Right ventricle myocardium inferior (tissue), 1 donor: Measurements from ENCODE around the gene USF1. TPM values are rescaled to one million over a fixed set of nuclear protein-coding genes. Genes with fewer than 3 reads are reported as not detected.
"Not testable (repeated sequence)": the region's sequence is repeated elsewhere in the genome, so short reads cannot be mapped to it uniquely, and the experiment has no call there.

ENCODE experiments used
- ATAC-seq: fragments of 200-7000 bp; cut with Tn5 transposase; one replicate; pipeline ENCODE4 v1.9.1; 2020; ENCODE audit warnings: mild to moderate bottlenecking, moderate library complexity
- DNase-seq: peaks from one replicate; pipeline ENCODE4 v3.0.0; 2021; ENCODE audit errors: missing footprints
- intact Hi-C: fragments of 100-400 bp; cut with DNase I; formaldehyde crosslinking; loops from one replicate; pipeline ENCODE4 v1.11.0; 2022
- total RNA-seq: library from RNA; stranded (reverse); fragmentation: NEBNext Ultra II Directional; extraction: Animal tissue kit (Norgen Biotek cat#: 25700); gene quantifications from one replicate; pipeline ENCODE4 v1.2.1, GENCODE V29; 2021
- donor health status: DM: no; HTN: yes; CAD: no; lungs with severe emphysema.

Gene USF1
- total RNA-seq, 1 donor from 2014 or later, result 33.7 TPM

GRCh38 chr1:161006563-161006962 lies 39.2 kb downstream of the USF1 start:
- intact Hi-C loops, result no loop called here
- no peak for ATAC-seq
- DNase-seq, result no peak

DNA sequence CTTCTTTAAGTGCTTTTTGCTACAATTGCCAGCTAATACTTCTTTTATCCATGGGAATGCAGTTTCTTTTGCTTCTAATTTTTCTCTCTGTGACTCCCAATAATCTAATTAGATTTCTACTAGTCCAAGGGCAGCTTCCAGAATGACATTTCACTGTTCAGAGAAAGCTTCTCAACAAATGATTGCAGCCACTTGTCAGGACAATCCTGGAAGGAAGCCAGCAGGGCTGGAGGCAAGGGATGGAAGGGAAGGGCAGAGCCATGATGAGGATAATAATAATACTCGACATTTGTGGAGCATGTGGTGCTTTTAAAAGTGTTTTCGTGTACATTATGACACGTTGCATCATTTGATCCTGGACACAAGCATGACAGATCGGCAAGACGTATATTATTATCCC lies 44.3 kb downstream of the USF1 start:
- DNase-seq (no peak), ATAC-seq (no peak)
- intact Hi-C loops, result no loop called here

- DNase-seq, result no peak
- ATAC-seq, result no peak
- intact Hi-C loops, result no loop called here
Measured at GRCh38 chr1:161000736-161001480, 44.9 kb downstream of the USF1 start.

DNA sequence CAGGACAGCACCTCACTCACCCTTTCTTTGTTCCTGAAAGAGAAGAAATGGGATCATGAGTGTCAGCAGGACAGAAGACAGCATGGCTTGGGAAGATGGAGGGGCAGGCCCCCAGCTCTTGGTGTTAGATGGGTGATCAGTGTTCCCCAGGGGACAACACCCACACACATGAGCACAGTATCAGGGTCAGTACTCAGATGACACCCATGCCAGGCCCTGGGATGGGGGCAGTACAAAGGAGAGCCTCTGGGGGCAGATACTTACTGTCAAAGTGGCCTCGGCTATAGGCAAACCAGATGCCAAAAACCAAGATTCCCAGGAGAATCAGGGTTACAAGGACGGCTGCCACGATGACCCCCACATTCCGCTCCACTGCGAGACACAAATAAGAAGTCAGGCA lies 46.4 kb downstream of the USF1 start:
- no peak for DNase-seq
- intact Hi-C loops, result loop anchor here (5.0 to 10.0 kb wide), 2 partner anchors 133 to 275 kb away; partner anchors contain the start of gene DEDD

GRCh38 chr1:160997323-160998038 lies 48.3 kb downstream of the USF1 start:
- intact Hi-C loops, result loop anchor here (1.0 to 10.0 kb wide), 4 partner anchors 47 to 273 kb away; partner anchors contain the start of genes DEDD and USF1
- DNase-seq (no peak), ATAC-seq (peak; percentile 84)

More for the DNA sequence above, 46.4 kb downstream of the USF1 start:
- ATAC-seq, result no peak

GRCh38 chr1:160996178-160996577 lies 49.6 kb downstream of the USF1 start:
- intact Hi-C loops, result loop anchor here (2.0 to 10.0 kb wide), 3 partner anchors 49 to 271 kb away; partner anchors contain the start of genes DEDD and USF1
- DNase-seq, result no peak
- no peak for ATAC-seq

- no peak for DNase-seq
- no peak for ATAC-seq
- intact Hi-C loops, result loop anchor here (5.0 to 10.0 kb wide), 2 partner anchors 156 to 269 kb away; no protein-coding TSS in a partner anchor
Measured at GRCh38 chr1:160993544-160994193, 52.1 kb downstream of the USF1 start.

DNA sequence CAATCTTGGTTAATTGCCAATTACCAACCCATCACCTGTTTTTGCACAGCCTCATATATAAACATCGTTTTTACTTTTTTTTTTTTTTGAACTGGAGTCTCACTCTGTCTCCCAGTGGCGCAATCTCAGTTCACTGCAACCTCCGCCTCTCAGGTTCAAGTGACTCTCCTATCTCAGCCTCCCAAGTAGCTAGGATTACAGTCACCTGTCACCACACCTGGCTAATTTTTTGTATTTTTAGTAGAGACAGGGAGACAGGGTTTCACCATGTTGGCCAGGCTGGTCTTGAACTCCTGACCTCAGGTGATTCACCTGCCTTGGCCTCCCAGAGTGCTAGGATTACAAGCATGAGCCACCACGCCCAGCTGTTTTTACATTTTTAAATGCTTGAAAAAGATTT lies 53.7 kb downstream of the USF1 start:
- not testable (repeated sequence) for ATAC-seq, DNase-seq
- intact Hi-C loops, result loop anchor here (5.0 to 10.0 kb wide), 2 partner anchors 155 to 267 kb away; no protein-coding TSS in a partner anchor

Other genes with a start within 250 kb of the USF1 start
- gene LY9, start 249.8 kb downstream of the USF1 start, total RNA-seq, result not detected
- 0.70 TPM for gene CD244, start 183.1 kb downstream of the USF1 start, total RNA-seq
- gene ITLN1, start 160.8 kb downstream of the USF1 start, total RNA-seq, result 9.2 TPM
- not detected for gene ITLN2, start 91.2 kb downstream of the USF1 start, total RNA-seq
- gene F11R, start 24.8 kb downstream of the USF1 start, total RNA-seq, result 9.8 TPM
- gene TSTD1, start 7.0 kb downstream of the USF1 start, total RNA-seq, result 10.5 TPM
- gene ARHGAP30, start 23.9 kb upstream of the USF1 start, total RNA-seq, result 3.7 TPM
- gene NECTIN4, start 43.6 kb upstream of the USF1 start, total RNA-seq, result not detected
- gene KLHDC9, start 52.4 kb upstream of the USF1 start, total RNA-seq, result 6.5 TPM
- 62.8 TPM for gene PFDN2, start 72.1 kb upstream of the USF1 start, total RNA-seq
- gene NIT1, start 72.1 kb upstream of the USF1 start, total RNA-seq, result 36.5 TPM
- 29.2 TPM for gene DEDD, start 86.7 kb upstream of the USF1 start, total RNA-seq
- 82.8 TPM for gene UFC1, start 108.0 kb upstream of the USF1 start, total RNA-seq
- gene USP21, start 113.5 kb upstream of the USF1 start, total RNA-seq, result 19.5 TPM
- gene PPOX, start 120.4 kb upstream of the USF1 start, total RNA-seq, result 13.5 TPM
- 20.9 TPM for gene B4GALT3, start 131.5 kb upstream of the USF1 start, total RNA-seq
- gene ADAMTS4, start 153.1 kb upstream of the USF1 start, total RNA-seq, result 13.0 TPM
- gene NDUFS2, start 156.4 kb upstream of the USF1 start, total RNA-seq, result 334 TPM
- 38.3 TPM for gene FCER1G, start 169.3 kb upstream of the USF1 start, total RNA-seq
- gene APOA2, start 177.7 kb upstream of the USF1 start, total RNA-seq, result not detected
- gene TOMM40L, start 180.1 kb upstream of the USF1 start, total RNA-seq, result 39.1 TPM
- gene NR1I3, start 192.2 kb upstream of the USF1 start, total RNA-seq, result not detected
- 0.60 TPM for gene PCP4L1, start 212.8 kb upstream of the USF1 start, total RNA-seq